ENCODE results near the gene CPNE2.
"Not testable (repeated sequence)": the region's sequence is repeated elsewhere in the genome, so short reads cannot be mapped to it uniquely, and the experiment has no call there.

The CPNE2 gene

DNA sequence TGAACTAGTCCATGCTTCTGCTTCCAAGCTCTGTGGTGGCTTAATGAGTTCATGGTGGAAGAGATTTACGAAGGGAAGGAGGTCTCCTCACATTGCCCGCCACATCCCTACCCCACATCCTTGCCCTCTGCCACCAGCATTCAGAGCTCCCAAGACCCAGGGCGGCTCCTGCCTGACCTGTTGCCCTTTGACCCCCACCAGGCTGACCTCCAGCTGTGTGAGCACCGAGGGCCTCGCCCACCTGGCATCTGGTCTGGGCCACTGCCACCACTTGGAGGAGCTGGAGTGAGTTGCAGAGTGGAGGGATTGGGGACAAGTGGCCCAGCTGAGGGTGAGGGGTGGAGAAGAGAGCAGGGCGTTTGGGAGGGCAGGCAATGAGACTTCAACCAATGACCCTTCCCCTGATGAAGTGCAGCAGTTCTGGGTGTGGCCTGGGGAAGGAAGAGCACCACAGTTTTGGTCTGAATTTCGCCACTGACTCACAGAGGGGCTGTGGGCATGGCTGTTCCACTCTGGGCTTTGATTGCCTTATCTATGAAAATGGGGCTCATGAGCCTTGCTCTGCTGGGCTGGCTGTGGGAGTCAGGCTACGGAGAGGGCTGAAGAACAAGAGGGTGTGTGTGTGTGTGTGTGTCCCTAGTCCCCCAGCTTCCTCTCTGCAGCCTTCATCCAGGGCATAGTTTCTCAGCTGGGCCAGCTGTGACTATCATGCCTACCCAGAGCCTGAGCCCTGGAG is 22.6 kb upstream of the CPNE2 start:
- DNase-seq (ENCODE audit: low read depth, low spot score): no peak

DNA sequence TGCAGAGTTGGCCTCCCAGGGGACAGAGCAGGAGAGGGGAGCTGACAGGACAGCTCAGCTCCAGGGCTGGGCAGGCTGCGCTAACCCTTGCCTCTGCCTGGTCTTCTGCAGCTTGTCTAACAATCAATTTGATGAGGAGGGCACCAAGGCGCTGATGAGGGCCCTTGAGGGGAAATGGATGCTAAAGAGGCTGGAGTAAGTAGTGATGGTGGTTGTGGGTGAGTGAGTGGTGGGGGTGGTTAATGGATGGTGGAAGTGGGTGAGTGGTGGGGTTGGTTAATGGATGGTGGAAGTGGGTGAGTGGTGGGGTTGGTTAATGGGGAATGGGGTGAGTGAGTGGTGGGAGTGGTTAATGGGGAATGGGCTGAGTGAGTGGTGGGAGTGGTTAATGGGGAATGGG is 22.0 kb upstream of the CPNE2 start:
- DNase-seq (ENCODE audit: low read depth, low spot score): no peak

DNA sequence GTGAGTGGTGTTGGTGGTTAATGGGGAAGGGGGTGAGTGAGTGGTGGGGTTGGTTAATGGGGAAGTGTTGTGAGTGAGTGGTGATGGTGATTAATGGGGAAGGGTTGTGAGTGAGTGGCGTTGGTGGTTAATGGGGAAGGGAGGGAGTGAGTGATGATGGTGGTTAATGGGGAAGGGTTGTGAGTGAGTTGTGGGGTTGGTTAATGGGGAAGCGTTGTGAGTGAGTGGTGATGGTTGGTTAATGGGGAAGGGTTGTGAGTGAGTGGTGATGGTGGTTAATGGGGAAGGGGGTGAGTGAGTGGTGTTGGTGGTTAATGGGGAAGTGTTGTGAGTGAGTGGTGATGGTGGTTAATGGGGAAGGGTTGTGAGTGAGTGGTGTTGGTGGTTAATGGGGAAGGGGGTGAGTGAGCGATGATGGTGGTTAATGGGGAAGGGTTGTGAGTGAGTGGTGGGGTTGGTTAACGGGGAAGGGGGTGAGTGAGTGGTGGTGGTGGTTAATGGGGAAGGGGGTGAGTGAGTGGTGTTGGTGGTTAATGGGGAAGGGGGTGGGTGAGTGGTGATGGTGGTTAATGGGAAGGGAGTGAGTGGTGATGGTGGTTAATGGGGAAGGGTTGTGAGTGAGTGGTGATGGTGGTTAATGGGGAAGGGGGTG is 21.2 kb upstream of the CPNE2 start:
- not testable (repeated sequence) for DNase-seq (ENCODE audit: low read depth, low spot score)

DNA sequence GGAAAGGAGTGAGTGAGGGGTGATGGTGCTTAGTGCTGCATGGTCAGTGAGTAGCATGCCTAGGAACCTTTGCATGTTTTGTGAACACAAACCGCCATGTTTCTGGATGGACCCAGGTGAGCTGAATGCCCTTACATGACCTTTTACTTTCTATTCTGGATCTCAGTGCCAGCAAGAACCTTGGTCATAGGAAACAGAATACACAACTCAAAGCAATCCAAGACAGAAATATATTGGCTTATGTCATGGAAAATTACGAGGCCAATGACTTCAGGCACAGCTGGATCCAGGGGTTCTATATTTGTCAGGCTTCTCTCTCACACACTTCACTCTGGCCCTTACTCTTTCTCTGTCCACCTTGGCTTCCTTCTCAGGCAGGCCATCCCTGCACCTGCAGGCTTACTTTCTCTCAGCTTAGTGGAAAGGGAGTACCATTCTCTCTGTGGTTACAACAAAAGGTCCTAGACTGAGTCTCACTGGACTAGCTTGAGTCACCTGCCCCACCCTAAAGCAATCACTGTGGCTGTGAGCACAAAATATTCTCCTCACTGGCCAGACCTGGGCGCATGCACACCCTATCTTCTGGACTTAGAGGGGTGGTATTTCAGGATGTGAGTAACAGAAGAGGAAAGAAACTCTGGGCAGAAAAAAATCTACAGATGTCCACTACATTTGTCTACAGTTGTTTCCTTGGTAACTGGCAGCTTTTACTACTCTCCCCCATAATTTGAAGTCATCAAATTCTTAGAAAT is 20.4 kb upstream of the CPNE2 start:
- DNase-seq (ENCODE audit: low read depth, low spot score): no peak

DNA sequence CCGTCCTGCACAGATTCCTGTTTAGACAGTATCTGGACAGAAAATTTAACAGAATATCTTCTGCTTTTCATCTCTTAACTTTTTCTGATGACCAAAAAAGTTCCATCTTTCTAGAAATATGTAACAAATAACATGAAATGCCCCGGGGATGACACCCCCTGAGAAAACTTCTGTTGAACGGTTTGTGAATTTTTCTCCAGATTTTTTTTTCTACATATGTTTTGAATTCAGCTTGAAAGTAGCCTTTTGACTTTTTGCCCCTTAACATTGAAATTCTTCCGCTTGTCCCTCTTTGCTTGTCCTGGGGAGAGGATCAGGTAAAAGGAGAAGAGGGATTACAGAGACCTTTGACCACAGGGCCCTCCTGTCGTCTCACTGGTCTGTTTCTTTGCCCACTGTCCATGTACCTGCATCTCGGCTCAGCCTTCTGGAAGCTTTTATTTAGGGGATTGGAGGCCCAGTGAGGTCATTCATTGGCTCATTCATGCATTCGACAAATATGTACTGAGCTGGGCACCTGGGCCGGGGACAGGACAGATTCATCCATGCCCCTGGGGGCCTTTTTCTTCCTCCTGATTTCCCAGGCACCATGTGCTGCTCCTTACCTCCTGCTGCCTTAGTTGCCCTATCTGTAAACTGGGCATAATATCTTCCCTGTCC is 19.6 kb upstream of the CPNE2 start:
- no peak for DNase-seq (ENCODE audit: low read depth, low spot score)

DNA sequence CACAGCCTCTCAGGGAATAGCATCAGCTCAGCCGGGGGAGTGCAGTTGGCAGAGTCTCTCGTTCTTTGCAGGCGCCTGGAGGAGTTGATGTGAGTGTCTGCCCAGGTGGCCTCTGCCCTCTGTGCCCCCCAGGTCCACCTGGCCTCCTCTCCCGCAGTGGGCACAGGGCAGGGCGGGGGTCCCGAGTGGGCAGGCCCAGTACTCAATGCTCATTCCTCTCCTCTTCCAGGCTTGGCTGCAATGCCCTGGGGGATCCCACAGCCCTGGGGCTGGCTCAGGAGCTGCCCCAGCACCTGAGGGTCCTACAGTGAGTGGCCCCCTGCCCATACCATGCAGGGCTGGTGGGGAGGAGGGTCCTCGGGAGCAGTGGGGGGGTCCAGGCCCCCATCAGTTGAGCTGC is 14.7 kb upstream of the CPNE2 start:
- DNase-seq (ENCODE audit: low read depth, low spot score): no peak

DNA sequence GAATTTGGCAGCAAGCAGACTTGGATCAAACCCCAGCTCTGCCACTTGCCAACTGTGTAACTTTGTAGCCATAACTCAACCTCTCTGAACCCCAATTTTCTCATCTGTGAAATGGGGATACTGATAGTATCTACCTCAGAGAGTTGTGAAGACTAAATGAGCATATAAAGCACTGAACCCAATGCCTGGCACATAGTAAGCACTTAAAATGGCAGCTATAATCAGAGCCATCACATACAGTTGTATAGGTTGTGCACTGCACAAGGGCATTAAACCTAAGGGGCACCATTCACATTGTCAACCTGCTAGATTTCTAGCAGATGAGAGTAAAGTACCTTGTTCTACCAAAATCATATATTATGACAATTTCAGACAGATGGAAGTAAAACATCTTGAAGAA is 10.6 kb upstream of the CPNE2 start:
- DNase-seq (ENCODE audit: low read depth, low spot score): no peak

DNA sequence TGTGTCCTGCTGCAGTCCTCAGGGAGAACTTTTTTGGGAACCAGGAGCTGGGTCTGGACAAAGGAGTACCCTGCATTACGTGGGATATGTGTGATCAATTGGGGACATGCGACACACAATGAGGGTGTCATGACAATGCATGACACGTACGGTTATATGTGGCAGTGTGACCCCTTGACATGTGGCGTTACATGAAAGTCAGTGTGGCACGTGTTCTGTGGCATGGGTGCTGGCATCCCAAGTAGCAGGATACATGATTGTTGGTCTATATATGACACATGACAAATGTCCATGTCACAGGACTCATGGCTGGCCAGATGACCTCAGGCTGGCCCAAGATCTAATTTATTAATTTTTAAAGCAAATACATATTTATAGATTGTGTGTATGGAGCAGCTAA is 9.7 kb upstream of the CPNE2 start:
- DNase-seq (ENCODE audit: low read depth, low spot score): no peak

DNA sequence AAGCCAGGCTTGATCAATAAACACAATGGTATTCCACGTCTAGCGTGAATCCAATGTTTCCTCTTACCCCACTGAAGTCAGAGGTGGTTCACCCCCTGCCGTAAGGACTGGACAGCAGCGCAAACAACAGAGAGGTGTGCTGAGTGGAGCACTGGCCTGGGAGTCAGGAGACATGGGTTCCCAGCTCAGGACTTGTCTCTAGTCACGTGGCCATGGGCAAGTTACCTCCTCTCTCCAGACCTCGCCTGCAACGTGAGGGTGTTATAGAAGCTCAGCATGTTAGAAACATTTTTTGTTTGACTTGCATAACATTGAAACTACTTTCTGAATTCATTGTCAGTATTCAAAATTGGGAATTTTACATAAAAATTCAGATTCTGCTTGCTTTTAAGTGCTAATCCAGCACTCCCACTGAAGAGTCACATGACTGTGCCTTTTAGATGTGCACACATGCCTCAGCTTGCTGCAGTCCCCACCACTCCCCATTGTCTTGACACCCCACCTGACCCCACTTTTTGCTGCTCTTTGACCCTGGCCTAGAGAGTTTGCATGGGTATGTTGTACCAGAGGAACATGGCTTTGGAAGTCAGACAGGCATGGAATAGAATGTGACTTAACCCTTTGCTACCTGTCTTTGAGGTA is 8.8 kb upstream of the CPNE2 start:
- DNase-seq (ENCODE audit: low read depth, low spot score): no peak

DNA sequence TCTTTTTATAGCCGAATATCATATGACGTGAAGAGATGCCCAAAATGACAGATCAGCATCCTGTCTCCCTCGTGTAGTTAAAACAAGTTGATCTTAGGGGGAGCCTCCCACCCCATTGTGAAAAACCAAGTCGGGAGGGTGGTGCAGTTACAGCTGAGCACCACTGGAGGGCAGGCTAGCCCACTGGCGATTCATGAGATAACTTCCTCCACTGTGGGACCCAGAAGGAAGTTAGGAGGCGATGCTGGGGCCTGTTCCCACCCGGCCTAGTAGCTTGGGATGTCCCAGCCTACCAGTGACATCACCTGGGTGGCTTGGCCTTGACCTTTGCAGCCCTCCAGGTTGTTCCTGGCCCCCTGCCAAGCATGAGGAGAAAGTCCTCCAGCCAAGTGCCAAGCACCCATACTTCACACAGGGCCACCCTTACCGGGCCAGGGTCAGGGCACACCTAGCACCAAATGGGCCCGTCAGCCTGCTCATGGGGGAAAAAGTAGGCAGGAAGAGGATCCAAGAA is 8.1 kb upstream of the CPNE2 start:
- peak; percentile 57 for DNase-seq (ENCODE audit: low read depth, low spot score)

DNA sequence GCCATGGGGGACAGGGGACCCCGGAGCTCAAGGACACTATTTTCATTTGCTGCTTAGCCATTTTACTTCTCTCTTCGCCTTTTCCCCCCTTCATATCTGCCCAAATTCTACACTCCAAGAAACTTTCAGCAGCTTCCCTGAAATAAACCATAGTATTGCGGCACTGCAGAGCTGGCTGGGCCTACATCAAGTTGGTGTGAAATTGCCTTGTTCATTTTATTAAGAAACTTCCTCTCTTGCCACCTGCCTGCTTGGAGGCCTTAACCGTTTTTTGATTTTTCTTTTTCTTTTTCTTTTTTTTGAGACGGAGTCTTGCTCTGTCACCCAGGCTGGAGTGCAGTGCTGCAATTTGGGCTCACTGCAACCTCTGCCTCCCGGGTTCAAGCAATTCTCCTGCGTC is 7.4 kb upstream of the CPNE2 start:
- no peak for DNase-seq (ENCODE audit: low read depth, low spot score)

DNA sequence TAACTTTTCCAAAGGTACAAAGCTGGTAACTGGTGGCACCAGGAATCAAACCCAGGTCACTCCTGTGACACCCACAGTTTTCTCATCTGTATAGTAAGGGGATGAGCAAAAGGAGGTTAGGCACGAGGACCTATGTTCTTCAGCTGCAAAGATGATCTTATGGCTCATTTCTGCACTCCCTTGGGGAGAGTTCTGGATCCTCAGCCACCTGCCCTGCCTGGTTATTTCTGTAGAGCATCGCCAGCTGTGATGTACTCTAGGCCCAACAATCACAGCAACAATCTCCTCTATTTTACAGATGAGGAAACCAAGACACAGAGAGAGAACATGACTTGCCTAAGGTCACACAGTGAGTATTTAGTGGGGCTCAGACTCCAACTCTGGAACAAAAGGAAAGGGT is 5.4 kb upstream of the CPNE2 start:
- no peak for DNase-seq (ENCODE audit: low read depth, low spot score)

DNA sequence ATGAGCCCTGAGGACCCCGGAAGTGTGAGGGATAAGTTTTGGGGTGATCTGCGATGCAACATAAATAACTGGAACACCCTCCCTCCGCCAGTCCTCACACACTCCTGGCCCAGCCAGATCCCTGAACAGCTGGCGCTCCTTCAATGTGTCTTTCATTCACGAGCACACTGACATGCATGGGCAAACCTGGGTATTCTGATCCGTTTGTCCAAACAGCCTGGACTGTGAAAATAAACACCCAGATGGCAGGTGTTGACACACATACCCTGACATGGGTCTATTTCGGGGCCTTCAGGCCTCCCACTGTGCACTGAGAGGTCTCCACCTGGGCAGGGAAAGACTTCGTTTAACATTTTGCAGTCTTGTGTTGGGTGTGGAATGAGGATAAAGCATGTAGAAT is 3.0 kb upstream of the CPNE2 start:
- no peak for DNase-seq (ENCODE audit: low read depth, low spot score)

DNA sequence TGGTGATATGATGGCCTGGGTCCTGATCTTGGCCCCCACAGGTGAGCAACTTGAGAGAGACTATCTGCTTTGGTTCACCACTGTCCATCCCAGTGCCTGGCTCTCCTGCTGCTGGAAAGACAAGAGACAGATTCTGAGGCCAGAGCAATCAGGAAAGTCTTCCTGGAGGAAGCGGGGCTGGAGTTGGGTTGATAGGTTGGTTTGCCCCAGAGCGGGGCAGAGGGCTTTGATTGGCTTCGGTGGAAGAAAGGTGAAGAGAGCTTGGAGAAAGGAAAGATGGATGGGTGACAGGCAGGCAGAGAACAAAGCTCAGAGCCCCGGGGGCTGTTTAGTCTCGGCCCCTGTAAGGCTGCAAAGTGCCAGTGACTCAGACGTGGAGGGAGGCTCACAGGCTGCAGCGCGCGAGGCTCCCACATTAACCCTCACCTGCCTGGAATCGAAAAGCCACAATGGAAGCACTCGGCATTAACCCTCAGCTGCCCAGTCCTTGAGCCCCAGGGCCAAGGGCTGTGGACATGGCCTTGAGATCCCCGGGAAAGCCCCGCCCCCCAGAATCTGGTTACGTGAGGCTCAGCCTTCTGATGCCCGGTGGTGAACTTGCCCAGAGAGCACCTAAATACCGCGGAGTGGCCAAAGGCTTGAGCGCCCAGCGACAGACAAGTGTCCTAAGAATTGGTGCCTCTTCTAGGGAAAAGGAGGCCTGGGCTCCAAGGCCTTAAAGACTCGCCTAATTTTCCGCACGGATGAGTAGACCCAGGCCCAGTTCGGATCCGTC is 996 bp upstream of the CPNE2 start:
- DNase-seq (ENCODE audit: low read depth, low spot score): no peak

DNA sequence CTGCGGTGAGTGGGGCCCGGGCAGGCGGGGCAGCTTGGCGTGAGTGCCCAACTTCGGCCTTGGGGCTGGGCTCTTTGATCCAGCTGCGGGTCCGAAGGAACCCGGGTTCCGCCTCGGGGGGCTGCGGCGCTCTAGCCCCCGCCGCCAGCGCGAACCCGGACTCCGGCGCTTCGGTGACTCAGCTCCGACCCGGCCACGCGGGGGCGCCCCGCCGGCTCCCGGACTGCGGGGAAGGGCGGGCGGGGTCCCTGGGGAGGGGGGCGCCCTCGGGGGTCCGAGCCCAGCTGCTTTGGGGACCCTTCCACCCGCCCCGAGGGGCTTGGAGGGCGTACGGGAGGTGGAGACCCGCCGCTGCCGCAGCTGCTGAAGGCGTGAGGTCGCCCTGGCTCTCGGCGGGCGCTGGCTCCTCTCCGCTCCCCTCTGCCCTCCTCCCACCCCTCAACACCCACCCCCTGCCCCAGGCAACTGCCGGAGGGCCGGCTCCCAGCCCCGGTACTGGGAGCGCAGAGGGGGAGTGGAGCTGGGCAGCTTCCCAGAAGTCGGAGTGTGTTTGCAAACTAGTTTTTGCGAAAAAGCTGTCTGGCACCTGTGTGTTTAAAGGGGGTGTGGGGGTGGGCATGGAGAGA is 516 bp downstream of the CPNE2 start:
- no peak for DNase-seq (ENCODE audit: low read depth, low spot score)

DNA sequence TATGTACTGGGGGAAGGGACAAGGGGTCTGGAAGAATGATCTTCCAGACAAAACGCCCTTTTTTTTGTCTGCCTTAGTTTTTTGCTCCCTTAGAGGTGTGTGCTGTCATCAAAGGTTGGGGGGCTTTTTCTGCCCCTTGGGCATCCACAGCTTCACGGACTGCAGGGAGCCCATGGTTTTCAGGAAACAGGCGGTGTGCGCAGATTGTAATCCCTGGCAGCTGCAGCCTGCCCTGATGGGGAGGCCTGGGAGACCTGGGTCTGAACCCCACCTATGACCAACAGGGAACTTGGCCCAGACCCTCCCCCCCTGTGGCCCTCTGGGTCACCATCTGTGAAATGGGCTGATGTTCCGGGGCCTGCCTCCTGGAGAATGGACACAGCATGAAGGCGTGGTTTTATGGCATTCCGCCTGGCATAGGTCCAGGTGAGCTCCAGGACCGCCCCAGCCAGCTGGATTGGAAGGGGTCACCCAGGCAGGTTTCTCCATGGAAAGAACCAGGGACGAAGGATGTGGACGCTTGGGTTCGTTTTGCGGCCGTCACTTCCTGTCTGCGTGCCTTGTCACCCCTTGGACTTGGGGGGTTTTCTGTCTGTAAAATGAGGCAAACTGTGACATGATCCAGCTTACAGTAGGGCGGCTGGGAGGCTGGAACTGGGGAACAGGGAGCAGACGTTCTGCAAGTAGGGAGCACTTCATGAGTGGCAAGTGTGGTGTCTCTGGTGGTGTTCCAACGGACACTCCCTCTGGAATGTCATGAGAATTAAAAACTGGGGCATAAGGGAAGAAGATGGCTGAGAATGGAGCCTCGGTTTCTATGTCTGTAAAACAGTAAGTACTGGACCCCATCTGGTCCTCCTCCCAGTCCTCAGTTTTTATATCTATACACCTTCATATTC is 1.5 kb downstream of the CPNE2 start:
- no peak for DNase-seq (ENCODE audit: low read depth, low spot score)

DNA sequence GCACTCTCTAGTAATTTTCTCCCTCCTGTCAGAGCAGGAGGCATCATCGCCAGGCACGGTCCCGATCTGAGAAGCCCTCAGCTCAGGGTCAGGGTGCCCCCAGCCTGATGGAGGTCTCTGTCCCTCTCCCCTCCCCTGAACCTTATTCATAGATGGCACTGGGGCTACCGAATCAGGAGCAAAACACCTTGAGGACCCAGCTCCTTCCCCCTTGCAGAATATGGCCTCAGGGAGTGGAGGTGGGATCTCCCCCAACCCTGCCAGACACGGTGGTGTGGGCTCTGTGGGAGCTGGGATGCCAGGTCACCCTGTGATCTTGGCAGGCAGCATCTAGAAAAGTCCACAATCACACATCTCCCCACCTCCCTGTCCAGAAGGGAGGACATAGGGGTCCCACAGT is 2.5 kb downstream of the CPNE2 start:
- no peak for DNase-seq (ENCODE audit: low read depth, low spot score)

DNA sequence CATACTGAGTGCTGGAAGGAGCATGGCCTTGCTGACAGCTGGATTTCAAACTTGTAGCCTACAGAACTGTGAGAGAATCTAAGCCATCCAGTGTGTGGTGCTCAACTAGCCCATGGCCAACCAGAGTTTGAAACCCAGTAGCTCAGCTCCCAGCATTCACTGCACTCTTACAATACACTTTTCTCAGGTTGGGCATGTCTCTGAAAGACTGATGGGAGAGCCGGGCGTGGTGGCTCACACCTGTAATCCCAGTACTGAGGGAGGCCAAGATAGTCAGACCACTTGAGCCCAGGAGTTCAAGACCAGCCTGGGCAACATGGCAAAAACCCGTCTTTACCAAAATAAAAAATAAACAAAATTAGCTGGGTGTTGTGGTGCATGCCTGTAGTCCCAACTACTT is 3.8 kb downstream of the CPNE2 start:
- DNase-seq (ENCODE audit: low read depth, low spot score): no peak

DNA sequence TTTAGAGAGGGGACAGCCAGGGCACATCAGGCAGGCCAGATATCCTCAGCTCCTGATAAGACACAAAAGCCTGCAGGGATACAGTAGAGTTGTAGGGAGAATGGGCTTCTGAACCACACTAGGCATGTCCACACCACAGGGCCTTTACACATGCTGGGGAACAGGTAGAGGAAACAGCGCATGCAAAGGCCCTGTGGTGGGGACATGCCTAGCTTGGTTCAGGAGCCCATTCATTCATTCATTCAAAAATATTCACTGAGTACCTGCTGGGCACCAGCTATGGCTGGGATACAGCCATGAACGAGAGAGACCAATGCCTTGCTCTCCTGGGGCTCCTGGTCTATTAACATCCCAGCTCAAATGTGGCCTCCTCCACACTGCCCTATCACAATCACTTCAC is 4.4 kb downstream of the CPNE2 start:
- no peak for DNase-seq (ENCODE audit: low read depth, low spot score)

Measured in smooth muscle cell of the brain vasculature (primary cell).